ENCODE data around the gene PRICKLE3.

GRCh38 chrX:49184294-49185281 is 1.6 kb downstream of the PRICKLE3 start:
- TF ChIP-seq EZH2 (IDR thresholded peaks at IDR 0.05; ENCODE audit: low read length, missing control alignments) = no peak
- TF ChIP-seq, protein P1, sequence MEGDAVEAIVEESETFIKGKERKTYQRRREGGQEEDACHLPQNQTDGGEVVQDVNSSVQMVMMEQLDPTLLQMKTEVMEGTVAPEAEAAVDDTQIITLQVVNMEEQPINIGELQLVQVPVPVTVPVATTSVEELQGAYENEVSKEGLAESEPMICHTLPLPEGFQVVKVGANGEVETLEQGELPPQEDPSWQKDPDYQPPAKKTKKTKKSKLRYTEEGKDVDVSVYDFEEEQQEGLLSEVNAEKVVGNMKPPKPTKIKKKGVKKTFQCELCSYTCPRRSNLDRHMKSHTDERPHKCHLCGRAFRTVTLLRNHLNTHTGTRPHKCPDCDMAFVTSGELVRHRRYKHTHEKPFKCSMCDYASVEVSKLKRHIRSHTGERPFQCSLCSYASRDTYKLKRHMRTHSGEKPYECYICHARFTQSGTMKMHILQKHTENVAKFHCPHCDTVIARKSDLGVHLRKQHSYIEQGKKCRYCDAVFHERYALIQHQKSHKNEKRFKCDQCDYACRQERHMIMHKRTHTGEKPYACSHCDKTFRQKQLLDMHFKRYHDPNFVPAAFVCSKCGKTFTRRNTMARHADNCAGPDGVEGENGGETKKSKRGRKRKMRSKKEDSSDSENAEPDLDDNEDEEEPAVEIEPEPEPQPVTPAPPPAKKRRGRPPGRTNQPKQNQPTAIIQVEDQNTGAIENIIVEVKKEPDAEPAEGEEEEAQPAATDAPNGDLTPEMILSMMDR (conservative IDR thresholded peaks at IDR 0.05 in 1 of 2, IDR thresholded peaks at IDR 0.05 in 1 of 2; ENCODE audit: low read depth in 1 of 2, low read length in 2 of 2) = no peak

Data from fibroblast of lung (primary cell).